Activated CD4-positive, alpha-beta T cell treated with anti-CD3 and anti-CD28 coated beads for 4 hours (primary cell): ENCODE results near the gene SOX9.

Experiments used
- DNase-seq, 2 donors: peaks; one replicate each; pipeline ENCODE4 v3.0.0-alpha.2; 2020

Gene SOX9

DNA sequence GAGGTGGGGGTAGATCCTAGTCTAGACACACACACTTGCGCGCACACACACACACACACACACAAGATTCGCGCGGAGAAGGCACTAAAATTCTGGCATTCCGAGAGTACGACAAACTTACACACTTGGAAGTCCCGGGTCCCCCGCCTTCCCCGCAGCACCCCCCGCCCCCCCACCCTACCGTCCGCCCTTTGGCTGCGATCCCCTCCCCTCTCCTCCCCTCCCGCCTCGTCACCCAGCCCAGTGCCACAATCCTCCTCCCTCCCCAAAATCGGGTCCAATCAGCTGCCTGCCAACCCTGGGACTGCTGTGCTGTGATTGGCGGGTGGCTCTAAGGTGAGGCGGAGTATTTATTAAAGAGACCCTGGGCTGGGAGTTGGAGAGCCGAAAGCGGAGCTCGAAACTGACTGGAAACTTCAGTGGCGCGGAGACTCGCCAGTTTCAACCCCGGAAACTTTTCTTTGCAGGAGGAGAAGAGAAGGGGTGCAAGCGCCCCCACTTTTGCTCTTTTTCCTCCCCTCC lies at the start of gene SOX9:
SOX9 (plus strand) TSS at position 379 of the 522 bp plus-strand sequence. CDS start 372 bp downstream, outside the sequence.
- DNase-seq: no peak

- no peak for DNase-seq
Observed at GRCh38 chr17:72071330-72071729, 49.5 kb upstream of the SOX9 start.

DNA sequence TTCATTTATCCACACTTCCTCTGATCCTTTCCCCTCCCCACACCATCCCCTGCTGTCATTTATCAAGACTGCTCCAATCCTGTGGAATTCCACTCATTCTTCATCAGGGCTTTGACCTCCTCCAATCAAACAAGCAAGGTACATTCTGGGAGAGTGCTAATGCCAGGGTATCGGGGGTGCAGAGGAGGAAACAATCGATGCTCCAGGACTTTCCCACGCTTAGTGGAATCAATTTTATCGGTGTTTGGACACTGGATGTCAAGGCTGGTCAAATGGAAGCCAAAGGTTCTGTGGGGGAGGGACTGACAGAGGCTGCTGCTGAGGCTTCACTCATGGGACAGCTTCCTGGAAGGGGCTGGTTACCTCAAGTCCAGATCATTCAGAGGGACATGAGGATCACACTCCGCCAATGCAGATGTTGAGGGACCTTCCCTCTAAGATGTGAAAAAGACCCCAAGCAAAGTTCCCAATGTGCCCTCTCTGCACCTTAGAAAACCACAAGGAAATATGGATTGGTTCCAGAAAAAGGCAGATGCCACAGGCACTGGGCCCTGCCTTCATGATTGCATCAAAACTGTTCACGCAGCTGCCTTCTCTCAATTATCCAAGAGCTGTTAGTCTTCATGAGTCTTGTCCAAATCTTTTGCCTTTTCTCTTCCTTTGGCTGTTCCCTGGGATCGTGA lies 44.7 kb upstream of the SOX9 start:
- no peak for DNase-seq

GRCh38 chr17:72076678-72077030 lies 44.2 kb upstream of the SOX9 start:
- DNase-seq: no peak

DNA sequence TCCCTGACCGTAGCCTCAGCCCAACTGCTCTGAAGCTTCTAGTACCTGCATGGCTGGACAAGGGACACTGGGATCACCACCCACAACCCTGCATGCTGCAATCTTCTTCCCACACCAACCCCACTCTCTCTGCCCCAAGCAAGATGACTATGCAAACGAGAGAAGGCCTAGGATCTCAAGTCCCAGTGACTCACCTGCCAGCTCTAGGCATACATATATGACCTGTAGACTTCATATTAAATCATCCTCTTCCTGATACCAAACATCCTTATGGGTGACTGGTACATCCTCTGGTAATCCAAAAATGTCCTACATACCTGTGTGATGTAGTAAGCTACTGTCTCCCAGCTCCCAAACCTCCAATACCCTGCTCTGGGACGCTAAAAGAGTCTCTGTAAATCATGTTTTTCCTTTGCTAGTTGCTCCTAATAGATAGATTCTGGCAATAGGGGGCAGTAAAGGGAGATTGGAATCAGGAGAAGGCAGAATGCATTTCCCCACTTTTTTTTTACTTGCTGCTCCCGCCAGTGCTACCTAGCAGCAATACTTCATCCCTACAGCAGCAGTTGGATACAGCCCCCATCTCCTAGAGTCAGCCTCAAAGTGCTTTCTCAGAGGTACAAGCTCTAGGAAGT lies 43.4 kb upstream of the SOX9 start:
- DNase-seq: no peak

GRCh38 chr17:72079700-72080099 lies 41.1 kb upstream of the SOX9 start:
- DNase-seq: no peak

- no peak for DNase-seq
Observed at GRCh38 chr17:72087876-72088275, 32.9 kb upstream of the SOX9 start.

DNA sequence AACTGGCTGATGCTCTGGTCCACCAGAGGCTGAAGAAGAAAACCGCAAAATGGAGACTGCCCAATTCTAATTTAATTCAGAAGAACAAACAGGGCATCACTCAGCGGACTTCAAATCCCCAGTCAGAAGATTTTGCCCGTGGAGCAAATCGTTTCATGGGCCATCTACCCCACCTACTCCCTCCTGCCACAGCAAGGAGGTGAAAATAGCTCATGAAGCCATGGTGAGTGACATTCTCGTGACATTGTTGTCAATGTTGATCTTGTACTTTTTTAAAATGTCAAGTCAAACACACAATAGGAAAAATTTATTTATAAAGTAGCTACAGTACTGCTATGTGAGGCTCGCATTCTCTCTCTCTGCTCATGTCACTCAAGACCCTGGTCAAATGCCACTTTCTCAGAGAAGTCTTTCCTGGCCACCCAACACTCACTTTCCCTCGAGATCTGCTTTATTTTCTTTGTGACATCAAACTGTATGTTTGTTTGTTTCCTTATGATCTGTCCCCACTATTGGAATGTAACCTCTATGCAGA lies 31.3 kb upstream of the SOX9 start:
- no peak for DNase-seq

- no peak for DNase-seq
Observed at GRCh38 chr17:72090108-72090507, 30.7 kb upstream of the SOX9 start.

GRCh38 chr17:72092710-72093322 lies 28.0 kb upstream of the SOX9 start:
- no peak for DNase-seq

GRCh38 chr17:72093707-72094106 lies 27.1 kb upstream of the SOX9 start:
- DNase-seq: no peak

DNA sequence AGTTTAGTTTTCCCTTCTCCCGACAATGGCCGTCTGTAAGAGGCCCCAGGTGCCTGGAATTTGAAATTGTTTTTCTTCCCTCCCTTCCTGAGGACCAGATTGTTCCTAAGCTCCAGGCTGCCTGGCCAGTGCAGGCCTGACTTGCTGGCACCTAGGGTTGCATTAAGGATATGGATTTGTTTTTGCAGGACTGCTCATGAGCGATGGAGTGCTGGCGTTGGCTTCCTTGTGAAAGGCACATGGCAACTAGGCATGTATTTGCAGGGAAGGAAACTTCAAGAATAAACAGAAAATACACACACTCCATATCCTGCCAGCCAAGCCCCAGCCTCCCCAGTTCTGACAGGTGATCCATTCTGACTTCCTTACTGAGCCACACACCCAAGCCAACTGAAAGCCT lies 25.5 kb upstream of the SOX9 start:
- no peak for DNase-seq

- DNase-seq: no peak
Observed at GRCh38 chr17:72097144-72097543, 23.7 kb upstream of the SOX9 start.

DNA sequence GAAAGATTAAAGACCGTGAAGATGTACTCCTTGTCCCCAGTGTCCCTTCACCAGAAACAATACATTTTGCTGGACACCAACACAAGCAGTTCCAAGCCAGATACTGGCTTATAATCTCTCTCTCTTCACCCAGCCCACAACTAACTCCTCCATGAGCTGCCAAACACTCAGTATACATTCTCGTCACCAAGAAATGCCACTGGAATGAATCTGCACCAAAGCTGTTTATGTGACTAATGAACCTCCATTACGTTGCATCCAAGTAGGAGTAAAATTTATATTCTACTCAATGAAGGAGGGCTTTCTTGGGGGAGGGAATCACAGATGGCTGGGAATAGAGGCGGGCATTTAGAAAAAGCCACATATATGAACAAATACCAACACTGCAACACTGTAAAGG lies 20.9 kb upstream of the SOX9 start:
- no peak for DNase-seq

DNA sequence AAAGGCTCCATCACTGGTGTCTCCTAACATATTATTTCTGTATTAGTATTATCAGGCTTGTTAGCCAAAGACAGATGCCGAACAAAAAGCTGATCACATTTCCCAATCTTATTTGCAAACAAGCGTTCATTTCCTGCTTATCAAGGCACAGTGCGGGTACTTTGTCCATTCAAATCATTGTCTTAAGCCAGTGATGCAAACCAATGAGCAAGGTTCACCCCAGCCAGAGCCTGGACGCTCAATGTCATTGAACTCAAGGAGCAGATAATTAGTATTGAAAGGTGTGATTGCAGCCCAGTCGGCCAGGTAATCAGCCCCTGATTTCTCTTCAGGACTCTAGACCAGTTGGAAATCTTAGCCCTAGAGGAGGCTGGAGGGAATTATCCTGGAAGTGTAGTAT lies 20.4 kb upstream of the SOX9 start:
- no peak for DNase-seq

- no peak for DNase-seq
Observed at GRCh38 chr17:72101526-72101925, 19.3 kb upstream of the SOX9 start.

DNA sequence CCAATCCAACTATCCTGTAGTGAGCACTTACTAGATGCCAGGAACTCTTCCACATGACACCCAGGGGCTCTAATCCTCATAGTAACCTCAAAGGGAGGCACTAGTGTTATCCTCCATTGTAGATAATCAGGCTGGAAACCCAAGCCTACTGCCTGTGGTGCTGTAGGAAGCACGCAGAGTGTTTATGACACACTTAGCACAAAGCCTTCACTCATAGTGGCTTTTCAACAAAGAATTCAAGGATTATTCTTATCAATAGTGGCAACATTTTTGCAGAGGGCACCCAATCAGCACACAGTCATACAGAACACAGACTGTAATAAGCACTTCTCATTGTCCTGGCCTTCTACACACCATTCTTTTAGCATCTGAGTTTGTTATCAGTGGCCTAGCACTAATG lies 18.5 kb upstream of the SOX9 start:
- no peak for DNase-seq

- no peak for DNase-seq
Observed at GRCh38 chr17:72104164-72104862, 16.5 kb upstream of the SOX9 start.

GRCh38 chr17:72104863-72105234 lies 16.0 kb upstream of the SOX9 start:
- no peak for DNase-seq

- DNase-seq: no peak
Observed at GRCh38 chr17:72107100-72107499, 13.7 kb upstream of the SOX9 start.

DNA sequence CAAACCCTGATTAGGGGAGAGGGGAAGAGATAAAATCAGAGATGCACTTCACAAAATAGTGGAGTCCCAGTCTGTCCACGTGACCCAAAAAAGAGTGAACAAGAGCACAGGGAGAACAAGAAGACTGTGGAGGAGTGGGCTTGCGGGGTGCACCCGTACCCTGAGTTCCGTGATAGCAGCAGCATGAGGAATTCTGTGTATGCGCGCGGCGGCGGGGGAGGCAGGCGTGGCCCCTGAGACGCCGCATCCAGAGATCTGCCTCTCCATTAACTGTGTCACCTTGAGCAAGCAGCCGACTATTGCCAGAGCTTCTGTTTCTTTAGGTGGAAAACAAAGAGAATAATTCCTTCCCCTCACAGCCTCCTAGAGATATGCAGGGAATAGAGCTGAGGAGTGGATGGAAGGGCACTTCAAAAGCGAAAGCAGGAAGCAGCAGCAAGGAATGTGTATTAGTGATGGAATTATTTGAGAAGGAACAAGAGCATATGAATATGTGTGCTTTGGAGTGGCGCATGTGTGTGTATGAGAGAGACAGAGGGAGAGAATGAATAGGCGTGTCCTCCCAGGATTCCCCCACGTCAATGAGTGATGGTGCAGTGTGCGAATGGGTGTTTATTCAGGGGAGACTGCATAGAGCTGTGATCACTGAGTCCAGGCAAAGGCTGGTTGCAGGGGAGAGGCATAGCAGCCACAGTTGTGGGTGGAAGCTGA lies 10.4 kb upstream of the SOX9 start:
- DNase-seq: no peak

GRCh38 chr17:72110942-72111318 lies 9.9 kb upstream of the SOX9 start:
- DNase-seq: no peak
